Stimulated activated CD4-positive, alpha-beta T cell treated with anti-CD3 and anti-CD28 coated beads, Interleukin-4, amount 100 ng/mL, for 1 hour (primary cell): Measurements from ENCODE around the gene ACSF2.
"Not testable (repeated sequence)": the region's sequence is repeated elsewhere in the genome, so short reads cannot be mapped to it uniquely, and the experiment has no call there.

Source experiments
- DNase-seq: peaks from one replicate; pipeline ENCODE4 v3.0.0-alpha.2; 2020

The ACSF2 gene

DNA sequence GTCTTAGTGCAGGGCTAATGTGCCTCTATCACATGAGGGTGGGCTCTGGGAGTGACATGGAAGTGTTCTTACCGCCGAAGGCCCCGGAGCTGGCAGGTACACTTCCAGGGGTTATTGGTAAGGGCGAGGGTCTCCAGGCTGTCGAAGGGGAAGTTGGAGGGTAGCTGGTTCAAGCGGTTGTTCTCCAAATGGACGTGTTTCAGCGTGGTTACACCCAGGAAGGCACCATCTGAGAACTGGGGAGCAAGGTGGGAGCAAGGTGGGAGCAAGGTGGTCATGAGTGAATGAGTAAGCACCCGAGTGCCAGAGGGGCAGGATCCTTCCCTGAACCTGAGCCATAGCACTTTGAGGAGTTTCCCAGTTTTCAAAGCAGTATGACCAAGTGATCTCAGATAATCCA, 39.6 kb downstream of the ACSF2 start:
- no peak for DNase-seq

DNA sequence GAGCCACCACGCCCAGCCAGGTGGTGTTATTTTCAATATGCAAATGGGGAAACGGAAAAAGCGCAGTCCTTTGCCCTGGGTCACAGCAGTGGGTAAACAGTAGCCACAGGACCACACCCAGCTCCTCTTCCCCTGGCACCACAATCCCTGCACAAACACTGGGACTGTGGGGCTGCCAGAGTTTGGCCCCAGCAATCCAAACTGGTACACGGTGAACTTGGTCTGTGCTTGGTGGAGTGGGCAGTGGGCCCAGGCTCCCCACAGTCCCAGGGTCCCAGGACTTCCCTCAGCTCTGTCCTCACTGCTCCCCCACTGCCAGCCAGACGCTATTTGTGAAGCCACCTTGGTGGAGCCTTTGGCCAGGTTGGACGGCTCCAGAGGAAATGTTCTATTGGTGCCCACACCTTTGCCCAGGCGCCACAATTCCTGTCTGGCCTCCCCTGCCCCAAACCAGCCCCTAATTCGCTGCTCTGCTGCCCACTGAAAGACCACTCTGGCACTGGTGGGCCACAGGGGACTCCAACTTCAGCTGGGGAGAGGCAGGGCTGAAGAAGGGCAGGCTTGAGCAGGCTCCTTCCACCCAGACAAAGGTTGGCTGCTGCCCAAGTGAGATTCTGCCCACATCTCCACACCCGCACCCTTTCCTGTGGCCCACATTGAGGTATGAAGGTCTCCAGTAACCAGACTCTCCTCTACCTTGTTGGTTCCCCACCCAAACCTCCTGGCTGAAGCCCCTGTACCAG, 40.5 kb downstream of the ACSF2 start:
- DNase-seq, result no peak

DNA sequence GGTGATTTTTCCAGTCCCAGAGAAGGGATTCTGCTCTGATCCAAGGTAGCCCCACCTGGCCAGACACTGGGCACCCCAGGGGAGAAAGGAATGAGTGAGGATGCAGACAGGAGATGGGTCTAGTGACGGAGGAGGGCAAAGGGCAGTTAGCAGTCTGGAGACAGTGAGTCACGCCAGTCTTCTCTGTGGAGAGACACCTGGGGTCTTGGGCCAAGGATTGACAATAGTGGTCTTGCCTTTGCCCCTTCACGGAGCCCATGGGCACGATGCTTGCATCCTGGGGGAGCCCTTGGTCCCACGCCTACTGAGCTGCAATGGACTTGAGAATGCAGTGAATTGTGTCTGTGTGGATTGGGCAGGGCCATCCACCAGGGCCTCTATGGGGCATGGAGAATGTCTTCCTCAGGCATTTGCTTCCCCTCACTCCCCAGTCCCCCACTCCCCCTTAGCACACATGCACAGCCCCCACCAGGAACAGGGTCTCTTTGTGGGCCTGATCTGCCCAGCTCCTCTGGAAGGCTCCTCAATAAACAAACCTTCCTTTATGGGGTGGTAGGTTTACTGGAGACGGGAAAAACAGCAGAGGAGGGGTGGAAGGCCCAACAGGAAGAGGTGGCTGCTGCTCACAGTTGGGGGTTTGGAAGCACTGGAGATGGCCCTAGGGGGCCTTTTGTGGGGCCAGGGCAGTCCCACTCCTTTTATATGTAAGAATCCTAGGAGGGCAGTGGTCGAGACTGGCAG, 41.3 kb downstream of the ACSF2 start:
- DNase-seq, result no peak

DNA sequence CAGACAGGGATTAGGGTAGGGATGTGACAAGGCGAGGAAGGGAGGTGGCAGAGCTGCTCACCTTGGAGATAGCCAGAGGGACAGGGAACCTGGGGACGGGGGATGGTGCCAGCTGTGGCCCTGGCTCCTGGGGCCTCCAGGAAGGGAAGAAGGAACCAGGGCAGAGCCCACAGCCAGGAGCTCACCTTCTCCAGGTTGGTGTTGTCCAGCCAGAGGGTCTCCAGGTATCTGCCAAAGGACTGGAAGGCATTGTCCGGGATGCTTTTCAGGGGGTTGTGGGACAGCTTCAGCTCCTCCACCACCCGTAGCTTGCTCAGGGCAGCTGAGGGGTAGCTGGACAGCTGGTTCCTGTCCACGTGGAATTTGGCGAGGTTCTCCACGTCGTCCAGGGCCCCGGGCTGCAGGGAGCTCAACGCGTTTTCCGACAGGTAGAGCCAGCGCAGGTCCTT, 41.9 kb downstream of the ACSF2 start:
- DNase-seq, result no peak

DNA sequence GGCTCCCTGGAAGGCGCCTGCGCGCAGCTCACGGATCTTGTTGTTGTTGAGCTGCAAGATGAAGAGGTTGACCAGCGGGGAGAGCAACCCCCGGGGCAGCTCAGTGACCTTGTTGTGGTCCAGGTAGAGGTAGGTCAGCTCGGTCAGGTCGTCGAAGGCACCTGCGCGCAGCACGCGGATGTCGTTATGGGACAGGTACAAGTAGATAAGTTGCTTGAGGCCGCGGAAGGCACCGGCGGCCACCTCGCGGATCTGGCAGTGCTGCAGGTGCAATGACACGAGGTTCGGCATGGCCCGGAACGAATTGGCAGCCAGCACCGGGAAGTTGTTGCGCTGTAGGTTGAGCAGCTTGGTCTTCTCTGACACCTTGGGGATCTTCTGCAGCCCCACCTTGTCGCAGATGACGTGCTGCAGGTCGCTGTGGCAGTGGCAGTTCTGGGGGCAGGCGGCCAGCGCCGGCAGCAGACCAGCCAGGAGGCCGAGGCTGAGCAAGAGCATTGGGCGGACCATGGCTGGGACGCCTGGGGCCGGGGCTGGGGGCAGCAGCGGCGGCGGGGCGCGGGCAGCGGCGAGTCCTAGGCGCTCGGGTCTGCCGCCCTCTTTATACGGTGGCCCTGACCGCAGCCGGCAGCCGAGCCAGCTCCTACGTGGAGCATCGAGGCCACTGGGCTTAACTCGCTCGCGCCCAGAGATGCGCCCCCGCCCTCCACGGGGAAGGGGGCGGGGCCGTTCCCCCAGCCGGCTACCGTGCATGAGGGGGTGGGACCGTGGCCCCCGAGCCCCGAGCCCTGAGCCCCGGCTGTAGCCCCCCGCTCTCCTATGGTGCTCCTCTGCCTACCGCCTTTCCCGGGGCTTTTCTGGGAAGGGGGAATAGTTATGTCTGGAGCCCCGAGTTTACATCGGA, 42.5 kb downstream of the ACSF2 start, which contains the start of gene CHAD:
Gene CHAD, minus strand, starts transcription at position 577 of the 904 bp plus-strand sequence. Its CDS starts 67 bp downstream, at position 510.
- DNase-seq, result no peak

DNA sequence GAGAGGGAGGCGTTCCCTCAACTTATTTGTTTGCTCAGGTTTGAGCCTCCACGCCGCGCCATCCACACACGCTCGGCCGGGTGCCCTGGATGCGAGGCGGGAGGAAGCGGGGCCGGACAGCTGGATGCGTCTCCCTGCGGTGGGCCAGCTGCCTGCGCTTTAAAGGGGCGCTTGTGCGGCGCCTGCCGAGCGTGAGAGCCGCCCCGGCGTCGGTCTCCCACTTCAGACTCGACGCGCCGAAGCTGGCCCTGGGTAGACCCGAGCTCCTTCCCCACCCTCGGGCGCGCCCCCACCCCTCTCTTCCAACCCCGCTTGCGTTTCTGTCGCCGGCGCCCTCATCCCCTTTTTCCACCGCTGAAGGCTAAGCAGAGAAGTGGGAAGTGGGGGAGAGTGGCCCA, 43.2 kb downstream of the ACSF2 start:
- DNase-seq, result no peak

DNA sequence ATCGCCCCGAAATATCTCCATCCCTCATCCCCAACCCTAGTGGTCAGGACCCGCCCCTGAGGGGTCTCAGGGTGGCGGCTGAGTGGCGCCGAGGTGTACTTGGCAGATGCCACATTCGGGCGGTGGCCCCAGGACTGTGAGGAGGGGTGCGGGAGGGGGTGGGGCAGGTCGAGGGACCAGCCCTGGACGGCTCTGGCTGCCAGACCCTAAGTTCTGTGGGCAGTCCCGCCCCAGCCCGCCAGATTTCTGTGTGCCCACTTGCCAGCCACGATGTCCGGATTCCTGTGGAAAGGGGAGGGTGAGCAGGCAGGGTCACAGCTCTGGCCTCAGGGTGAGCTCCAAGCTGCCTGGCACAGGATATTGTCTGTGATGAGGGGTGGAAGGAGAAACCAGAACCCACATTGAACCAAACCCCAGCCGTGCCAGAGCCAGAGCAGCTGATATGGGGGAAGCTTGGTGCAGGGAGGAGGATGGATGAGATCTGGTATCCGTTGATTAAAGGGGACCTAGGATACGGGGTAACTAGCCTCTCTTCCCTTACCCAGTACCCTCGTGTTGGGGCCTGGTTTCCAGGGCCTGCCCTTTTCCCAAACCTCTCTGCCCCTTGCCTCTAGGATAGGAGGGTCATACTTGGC, 43.8 kb downstream of the ACSF2 start:
- no peak for DNase-seq

DNA sequence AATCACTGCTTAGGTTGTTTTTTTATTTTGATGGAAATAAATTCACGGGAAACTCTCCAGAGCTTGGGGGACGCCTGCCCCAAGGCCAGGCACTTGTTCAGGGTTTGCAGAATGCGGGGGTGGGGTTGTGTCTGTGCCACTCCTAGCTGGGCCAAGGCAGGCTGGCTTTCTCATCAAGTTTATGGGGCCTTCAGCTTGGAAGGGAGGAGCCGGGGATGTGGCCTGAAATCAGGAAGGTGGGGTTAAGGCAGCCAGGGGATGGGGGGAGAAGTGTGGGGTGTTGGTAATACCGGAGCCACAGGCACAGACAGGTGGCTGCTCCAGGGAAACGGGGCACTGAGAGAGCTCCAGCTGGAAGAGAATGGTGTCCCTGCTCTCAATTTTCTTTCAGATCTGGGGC, 44.4 kb downstream of the ACSF2 start:
- no peak for DNase-seq

DNA sequence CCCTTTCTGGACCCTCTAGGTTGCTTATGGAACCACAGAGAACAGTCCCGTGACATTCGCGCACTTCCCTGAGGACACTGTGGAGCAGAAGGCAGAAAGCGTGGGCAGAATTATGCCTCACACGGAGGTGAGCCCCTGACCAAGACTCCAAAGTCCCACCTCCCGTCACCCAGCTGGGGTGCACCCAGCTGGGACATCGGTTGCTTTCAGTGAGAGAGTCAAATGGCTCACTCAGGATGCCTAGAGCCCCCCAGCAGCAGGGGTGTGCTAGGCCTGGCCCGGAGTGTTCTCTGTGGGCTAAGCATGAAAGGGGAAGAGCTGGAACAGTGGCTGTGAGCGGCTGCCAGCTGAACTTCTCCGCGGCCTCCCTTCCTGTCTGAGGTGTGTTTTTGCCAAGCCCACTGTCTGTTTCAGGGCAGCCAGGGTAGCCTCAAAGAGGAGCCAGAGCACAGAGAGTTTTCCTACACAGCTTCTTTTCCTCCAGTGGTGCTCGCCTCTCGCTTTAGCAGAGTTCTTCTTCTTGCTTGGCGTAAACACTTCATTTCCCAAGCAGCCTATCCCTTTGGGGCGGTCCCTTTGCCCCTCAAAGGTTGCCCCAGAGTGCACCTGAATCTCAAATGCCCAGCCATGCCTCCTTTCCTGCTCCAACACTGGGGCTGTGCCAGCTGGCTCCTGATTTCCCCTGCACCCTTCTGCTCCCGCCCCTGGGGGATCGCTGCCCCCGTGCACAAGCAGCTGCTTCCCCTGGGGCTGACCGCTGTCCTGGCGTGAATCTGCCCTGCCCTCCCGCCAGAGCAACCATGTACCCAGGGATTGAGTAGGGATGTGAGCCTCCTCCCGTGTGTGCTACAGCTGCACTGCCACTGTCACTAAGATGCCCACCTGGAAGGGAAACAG, 45.2 kb downstream of the ACSF2 start:
- DNase-seq, result no peak

DNA sequence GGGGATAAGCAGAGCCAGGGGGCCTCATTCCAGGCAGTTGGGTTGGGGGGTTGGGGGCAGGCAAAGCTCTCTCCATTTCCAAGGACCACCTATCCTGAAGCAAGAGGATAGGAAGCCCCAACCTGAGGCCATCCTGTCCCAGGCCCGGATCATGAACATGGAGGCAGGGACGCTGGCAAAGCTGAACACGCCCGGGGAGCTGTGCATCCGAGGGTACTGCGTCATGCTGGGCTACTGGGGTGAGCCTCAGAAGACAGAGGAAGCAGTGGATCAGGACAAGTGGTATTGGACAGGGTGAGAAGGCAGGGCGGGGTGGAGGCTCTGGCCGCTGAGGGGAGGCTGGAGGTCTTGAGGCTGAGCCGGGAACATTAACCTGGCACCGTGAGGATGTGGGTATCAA, 46.3 kb downstream of the ACSF2 start:
- no peak for DNase-seq

DNA sequence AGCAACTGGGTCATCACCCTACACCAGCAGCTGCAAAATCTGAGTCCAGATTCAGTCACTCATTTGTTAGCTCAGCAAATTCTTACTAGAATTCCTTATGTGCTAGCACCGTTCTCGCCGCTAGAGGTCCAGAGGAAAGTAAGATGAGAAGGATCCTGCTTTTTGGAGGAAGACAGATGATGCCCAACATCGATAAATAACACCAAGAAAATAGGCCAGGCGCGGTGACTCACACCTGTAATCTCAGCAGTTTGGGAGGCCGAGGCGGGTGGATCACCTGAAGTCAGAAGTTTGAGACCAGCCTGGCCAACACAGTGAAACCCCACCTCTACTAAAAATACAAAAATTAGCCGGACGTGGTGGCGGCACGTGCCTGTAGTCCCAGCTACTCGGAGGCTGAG, 46.7 kb downstream of the ACSF2 start:
- not testable (repeated sequence) for DNase-seq

DNA sequence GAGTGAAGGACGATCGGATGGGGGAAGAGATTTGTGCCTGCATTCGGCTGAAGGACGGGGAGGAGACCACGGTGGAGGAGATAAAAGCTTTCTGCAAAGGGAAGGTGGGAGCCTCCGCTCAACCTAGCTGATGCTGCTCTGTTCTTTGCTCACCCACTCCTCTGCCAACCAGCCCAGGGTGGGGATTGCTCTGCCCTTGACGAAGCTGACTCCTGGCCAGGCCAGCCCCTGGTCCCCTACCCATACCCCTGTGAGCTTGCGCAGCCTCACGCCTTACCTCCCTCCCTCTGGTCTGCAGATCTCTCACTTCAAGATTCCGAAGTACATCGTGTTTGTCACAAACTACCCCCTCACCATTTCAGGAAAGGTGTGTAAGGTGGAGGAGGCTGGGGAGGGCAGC, 47.9 kb downstream of the ACSF2 start:
- no peak for DNase-seq

DNA sequence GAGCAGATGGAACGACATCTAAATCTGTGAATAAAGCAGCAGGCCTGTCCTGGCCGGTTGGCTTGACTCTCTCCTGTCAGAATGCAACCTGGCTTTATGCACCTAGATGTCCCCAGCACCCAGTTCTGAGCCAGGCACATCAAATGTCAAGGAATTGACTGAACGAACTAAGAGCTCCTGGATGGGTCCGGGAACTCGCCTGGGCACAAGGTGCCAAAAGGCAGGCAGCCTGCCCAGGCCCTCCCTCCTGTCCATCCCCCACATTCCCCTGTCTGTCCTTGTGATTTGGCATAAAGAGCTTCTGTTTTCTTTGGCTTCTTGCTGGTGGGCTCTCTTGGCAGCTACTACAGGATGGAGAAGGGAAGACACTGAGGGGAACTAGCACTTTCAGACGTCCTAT, 48.5 kb downstream of the ACSF2 start:
- DNase-seq, result no peak

DNA sequence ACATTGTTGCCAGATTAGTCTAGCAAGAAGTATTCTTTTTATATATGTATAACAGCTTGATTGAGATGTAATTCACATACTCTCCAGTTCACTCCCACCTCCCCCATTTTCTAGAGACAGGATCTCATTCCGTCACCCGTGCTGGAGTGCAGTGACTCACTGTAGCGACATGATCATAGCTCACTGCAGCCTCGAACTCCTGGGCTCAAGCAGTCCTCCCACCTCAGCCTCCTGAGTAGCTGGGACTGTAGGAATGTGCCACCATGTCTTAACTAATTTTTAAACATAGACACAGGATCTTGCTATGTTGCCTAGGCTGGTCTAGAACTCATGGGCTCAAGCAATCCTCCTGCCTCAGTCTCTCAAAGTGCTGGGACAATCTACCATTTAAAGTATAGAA, 49.3 kb downstream of the ACSF2 start:
- DNase-seq, result no peak

DNA sequence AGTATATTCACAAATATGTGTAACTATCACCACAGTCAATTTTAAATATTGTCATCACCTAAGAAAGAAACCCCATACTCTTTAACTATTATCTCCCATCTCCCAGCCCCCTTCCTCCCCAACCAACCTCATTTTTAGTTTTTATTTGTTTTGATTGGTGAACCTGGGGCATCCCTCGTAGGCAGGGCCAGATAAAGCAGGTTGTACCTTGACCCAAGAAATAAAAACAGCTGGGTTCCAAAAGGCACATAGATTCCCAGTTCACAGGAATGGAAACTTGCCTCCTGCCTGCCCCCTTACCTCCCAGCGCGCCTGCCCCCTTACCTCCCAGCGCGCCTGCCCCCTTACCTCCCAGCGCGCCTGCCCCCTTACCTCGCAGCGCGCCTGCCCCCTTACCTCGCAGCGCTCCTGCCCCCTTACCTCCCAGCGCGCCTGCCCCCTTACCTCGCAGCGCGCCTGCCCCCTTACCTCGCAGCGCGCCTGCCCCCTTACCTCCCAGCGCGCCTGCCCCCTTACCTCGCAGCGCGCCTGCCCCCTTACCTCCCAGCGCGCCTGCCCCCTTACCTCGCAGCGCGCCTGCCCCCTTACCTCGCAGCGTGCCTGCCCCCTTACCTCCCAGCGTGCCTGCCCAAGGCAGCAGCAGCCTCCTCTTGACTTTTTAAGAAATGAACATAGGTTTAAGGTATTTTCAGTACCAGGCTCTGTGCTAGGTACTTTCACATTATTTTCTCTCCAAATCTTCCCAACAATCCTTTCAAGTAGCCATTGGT, 49.9 kb downstream of the ACSF2 start:
- DNase-seq, result not testable (repeated sequence)

DNA sequence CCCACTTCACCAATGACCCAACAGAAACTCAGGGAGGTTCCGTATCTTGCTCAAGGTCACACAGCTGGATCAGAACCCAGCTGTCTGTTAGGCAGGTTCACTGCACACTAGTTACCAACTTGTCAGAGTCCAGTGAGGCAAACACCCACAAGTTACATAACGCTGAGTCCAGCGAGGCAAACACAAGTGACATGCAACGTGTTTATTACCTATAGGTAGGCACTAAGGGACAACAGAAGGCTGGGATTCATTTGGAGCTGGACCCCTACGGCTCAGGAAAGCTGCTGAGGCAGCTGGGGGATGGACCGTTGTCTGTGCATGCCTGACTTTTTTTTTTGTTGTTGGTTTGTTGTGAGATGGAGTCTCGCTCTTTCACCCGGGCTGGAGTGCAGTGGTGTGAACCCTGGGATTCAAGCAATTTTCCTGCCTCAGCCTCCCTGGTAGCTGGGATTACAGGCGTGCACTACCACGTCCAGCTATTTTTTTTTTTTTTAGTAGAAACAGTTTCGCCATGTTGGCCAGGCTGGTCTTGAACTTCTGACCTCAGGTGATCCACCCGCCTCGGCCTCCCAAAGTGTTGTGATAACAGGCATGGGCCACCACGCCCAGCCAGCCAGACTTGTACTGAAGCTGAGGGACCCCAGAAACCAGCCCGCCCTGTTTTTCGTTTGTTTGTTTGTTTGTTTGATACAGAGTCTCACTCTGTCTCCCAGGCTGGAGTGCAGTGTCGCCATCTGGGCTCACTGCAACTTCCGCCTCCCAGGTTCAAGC, 50.7 kb downstream of the ACSF2 start:
- no peak for DNase-seq

DNA sequence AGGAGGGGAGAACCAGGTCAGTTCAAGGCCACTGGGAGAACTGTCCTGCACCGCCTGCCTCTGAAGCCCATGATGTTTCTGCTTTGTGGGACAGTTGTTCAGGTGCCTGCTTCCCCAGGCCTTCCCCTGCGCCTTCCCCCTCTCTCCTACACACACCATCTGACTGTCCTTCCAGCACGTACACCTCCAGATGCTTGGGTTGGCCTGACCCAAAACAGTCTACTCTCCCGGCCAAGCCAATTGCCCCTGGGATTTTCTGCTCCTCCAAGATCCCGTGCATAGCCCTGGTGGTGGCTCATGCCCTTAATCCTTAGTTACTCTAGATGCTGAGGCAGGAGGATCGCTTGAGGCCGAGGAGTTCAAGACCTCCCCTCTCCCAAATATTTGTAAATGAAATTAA, 52.0 kb downstream of the ACSF2 start:
- no peak for DNase-seq

DNA sequence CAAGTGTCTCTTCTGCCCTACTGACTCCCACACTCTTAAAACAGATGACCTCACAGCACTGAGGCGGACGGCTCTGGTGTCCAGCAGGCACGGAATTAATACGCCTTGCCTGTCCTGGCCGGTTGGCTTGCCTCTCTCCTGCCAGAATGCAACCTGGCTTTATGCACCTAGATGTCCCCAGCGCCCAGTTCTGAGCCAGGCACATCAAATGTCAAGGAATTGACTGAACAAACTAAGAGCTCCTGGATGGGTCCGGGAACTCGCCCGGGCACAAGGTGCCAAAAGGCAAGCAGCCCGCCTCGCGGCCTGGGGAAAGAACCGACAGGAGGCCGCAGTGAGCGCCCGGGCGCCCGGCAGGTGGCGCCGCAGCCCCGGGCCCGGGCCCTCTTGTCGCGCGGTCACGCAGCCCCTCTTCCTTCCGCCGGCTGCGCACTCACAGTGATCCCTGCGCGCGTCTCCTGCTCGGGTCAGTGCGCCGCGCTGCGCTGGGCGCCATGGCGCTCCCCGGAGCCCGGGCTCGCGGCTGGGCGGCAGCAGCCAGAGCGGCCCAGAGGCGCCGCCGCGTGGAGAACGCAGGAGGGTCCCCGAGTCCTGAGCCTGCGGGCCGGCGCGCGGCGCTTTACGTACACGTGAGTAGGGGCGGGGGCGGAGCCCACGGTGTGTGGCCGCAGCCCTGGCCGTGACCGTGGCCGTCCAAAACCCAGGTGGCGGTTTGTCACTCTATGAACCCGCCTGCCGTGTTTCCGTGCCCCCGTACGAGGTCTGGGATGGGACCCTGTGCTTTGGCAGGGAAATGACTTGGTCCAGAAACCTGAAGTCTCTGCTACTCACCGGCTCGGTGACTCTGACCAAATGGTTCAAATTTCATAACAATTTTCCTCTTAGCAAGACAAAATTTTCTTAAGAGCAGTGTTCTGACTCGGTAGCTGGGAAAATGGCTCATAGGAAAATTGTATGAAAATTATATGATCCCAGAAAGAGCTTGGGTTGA, 52.7 kb downstream of the ACSF2 start, which contains the start of gene RSAD1:
Gene RSAD1, plus strand, starts transcription at position 470 of the 991 bp plus-strand sequence. Its CDS starts 25 bp downstream, at position 495.
- DNase-seq, result peak; percentile 86
